Neural cell (in vitro differentiated cells): Measurements from ENCODE around the gene CNNM2. TPM values are rescaled to one million over a fixed set of nuclear protein-coding genes. Genes with fewer than 3 reads are reported as not detected.
"Not testable (repeated sequence)": the region's sequence is repeated elsewhere in the genome, so short reads cannot be mapped to it uniquely, and the experiment has no call there.

Experiments
- H2AFZ ChIP-seq: fragments of 200-600, 300-800 bp; sonication (generic), shearing (Covaris generic); 2 replicates; pipeline ENCODE4 v1.6.0; 2014; ENCODE audit warnings: low read depth, mild to moderate bottlenecking, antibody characterized with exemption, low read length, moderate library complexity
- H3F3A ChIP-seq: fragments of 200-600 bp; shearing (Covaris generic); 2 replicates; pipeline ENCODE4 v1.6.1; 2016; ENCODE audit warnings: mild to moderate bottlenecking, moderate library complexity, mixed read lengths, antibody characterized with exemption, low read length; ENCODE audit not compliant: insufficient read depth, poor library complexity, severe bottlenecking
- H3K27ac ChIP-seq: fragments of 200-600, 300-800 bp; sonication (generic), shearing (Covaris generic); 2 replicates; pipeline ENCODE4 v1.5.1; 2014; ENCODE audit warnings: mild to moderate bottlenecking, low read length, moderate library complexity
- H3K27me3 ChIP-seq: fragments of 300-800, 200-600 bp; sonication (generic), shearing (Covaris generic); 2 replicates; pipeline ENCODE4 v1.6.0; 2014; ENCODE audit warnings: mild to moderate bottlenecking, low read depth, low read length, moderate library complexity; ENCODE audit not compliant: insufficient read depth
- H3K36me3 ChIP-seq: fragments of 300-800, 200-600 bp; sonication (generic), shearing (Covaris generic); 2 replicates; pipeline ENCODE4 v1.5.1; 2014; ENCODE audit warnings: mild to moderate bottlenecking, antibody characterized with exemption, low read length, moderate library complexity; ENCODE audit not compliant: insufficient read depth
- H3K4me2 ChIP-seq: fragments of 300-800, 200-600 bp; sonication (generic), shearing (Covaris generic); 2 replicates; pipeline ENCODE4 v1.6.0; 2014; ENCODE audit warnings: mild to moderate bottlenecking, low read length
- H3K4me3 ChIP-seq: fragments of 300-800, 200-600 bp; sonication (generic), shearing (Covaris generic); 2 replicates; pipeline ENCODE4 v1.5.1; 2014; ENCODE audit warnings: mild to moderate bottlenecking, low read length, moderate library complexity
- H3K79me2 ChIP-seq: fragments of 200-600 bp; shearing (Covaris generic); replicated peaks from 2 replicates; pipeline ENCODE4 v1.6.0; 2014; ENCODE audit warnings: mild to moderate bottlenecking, low read length, moderate library complexity; ENCODE audit not compliant: insufficient read depth
- H3K9ac ChIP-seq: fragments of 300-800, 200-600 bp; sonication (generic), shearing (Covaris generic); 2 replicates; pipeline ENCODE4 v1.6.1; 2016; ENCODE audit warnings: mild to moderate bottlenecking, low read length, mixed read lengths
- H3K9me2 ChIP-seq: fragments of 200-600 bp; shearing (Covaris generic); 2 replicates; pipeline ENCODE4 v1.6.1; 2016; ENCODE audit warnings: mild to moderate bottlenecking, low read length, mixed read lengths; ENCODE audit not compliant: insufficient read depth
- H3K9me3 ChIP-seq: fragments of 200-600, 300-800 bp; sonication (generic), shearing (Covaris generic); 2 replicates; pipeline ENCODE4 v1.6.1; 2016; ENCODE audit warnings: mild to moderate bottlenecking, mixed run types, low read length, moderate library complexity, mixed read lengths
- H4K20me1 ChIP-seq: fragments of 200-600 bp; shearing (Covaris generic); 2 replicates; pipeline ENCODE4 v1.6.1; 2016; ENCODE audit warnings: mild to moderate bottlenecking, mixed run types; ENCODE audit not compliant: insufficient read depth
- EP300 ChIP-seq: fragments of 450-650 bp; conservative IDR thresholded peaks from 2 replicates; pipeline ENCODE4 v1.6.1; 2014; ENCODE audit warnings: antibody characterized with exemption, mild to moderate bottlenecking, moderate library complexity; ENCODE audit not compliant: poor library complexity, severe bottlenecking
- EZH2 ChIP-seq: fragments of 200-600, 300-800 bp; shearing (Covaris generic), sonication (generic); IDR thresholded peaks from 2 replicates; pipeline ENCODE4 v1.6.1; 2014; ENCODE audit warnings: antibody characterized with exemption, low read length, borderline replicate concordance, mild to moderate bottlenecking; ENCODE audit not compliant: insufficient read depth, poor library complexity, severe bottlenecking
- MXI1 ChIP-seq: fragments of 450-650 bp; conservative IDR thresholded peaks from 2 replicates; pipeline ENCODE4 v1.6.1; 2014; ENCODE audit warnings: antibody characterized with exemption, mild to moderate bottlenecking; ENCODE audit not compliant: poor library complexity, severe bottlenecking
- POLR2AphosphoS5 ChIP-seq: IDR thresholded peaks from 2 replicates; pipeline ENCODE4 v1.6.1; 2012
- RAD21 ChIP-seq: fragments of 450-650 bp; conservative IDR thresholded peaks from 2 replicates; pipeline ENCODE4 v1.6.1; 2014; ENCODE audit warnings: antibody characterized with exemption, mild to moderate bottlenecking, moderate library complexity
- SMC3 ChIP-seq: fragments of 450-650 bp; conservative IDR thresholded peaks from 2 replicates; pipeline ENCODE4 v1.6.1; 2014; ENCODE audit warnings: antibody characterized with exemption, mild to moderate bottlenecking, moderate library complexity; ENCODE audit not compliant: poor library complexity
- TAF1 ChIP-seq: IDR thresholded peaks from 2 replicates; pipeline ENCODE4 v1.6.1; 2012; ENCODE audit warnings: low read depth
- polyA plus RNA-seq: library from polyadenylated mRNA; depleted of rRNA; stranded (reverse); fragments of >200 nt; gene quantifications from 2 replicates; pipeline ENCODE4 v1.2.3, GENCODE V29; 2014
- TF ChIP-seq, protein P1 (sequence below): fragments of 450-650 bp; IDR thresholded peaks from 2 replicates; pipeline ENCODE4 v1.5.1; 2014; ENCODE audit warnings: antibody characterized with exemption, mild to moderate bottlenecking, moderate library complexity; ENCODE audit not compliant: poor library complexity, severe bottlenecking
- TF ChIP-seq, protein P2 (sequence below): IDR thresholded peaks from 2 replicates; pipeline ENCODE4 v1.6.1; 2012; ENCODE audit warnings: borderline replicate concordance

Gene CNNM2
- polyA plus RNA-seq, 1 donor from 2014 or later, result 5.0 TPM

DNA sequence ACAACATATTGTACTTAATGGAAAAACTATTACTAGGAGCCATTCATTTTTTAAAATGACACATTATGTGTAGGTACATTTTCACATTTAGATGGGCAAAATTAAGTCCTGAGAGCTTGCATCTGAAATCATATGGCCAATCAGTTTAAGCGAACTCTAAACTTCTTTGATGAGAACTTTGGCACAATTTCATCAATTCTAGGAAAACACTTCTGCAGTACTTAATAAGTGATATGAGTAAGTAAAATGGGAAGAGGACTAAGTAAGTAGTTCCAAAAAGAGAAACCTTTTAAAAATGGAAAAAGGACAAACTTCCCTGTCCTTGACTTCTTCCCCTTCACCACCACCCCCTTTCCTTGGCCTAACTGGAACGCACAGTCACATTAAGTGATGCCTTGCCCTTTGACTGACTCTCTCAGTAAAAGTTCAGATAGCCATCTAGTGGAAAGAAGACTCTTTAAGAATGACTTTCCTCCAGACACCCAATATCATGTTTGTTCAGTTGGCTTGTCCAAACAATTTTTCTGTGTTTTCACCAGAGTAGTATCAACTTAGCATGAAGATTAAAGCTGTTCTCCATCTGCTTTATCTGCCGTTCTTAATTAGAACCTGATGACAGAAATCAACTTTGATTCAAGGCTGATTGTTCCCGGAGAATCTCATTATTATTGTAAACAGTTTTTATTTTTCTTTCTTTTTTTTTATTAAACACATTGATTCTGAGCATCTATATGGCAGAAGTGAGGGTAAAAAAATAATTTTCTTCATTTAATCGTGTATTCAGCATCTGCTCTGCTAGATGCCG is 45.1 kb downstream of the CNNM2 start:
- Histone ChIP-seq H3K4me2 (no peak overlapping the region), H3K27ac (no peak overlapping the region), H3K4me3 (no peak overlapping the region), H3K9me3 (no peaks in the 10 kb centered on the region), H3K27me3 (no peaks in the 10 kb centered on the region), H3F3A (no peaks in the 10 kb centered on the region), H3K36me3 (no peaks in the 10 kb centered on the region), H4K20me1 (no peaks in the 10 kb centered on the region), H3K9me2 (no peaks in the 10 kb centered on the region), H2AFZ (no peak overlapping the region), H3K79me2 (no peaks in the 10 kb centered on the region), H3K9ac (no peak overlapping the region)
- TF ChIP-seq RAD21, result no peak

DNA sequence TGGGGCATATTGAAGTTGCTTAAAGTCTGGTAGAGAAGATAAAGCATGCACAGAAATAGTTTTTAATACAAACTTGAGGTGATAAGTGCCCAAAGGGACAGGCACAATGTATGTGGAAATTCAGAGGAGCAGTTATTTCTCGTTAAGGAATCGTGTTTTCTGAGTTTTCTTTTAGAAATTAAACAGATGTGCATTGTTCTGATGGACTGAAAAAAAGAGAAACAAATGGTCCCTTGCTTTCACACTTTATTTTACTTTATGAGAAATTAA is 45.6 kb downstream of the CNNM2 start:
- H3K9ac ChIP-seq, result no peak overlapping the region

DNA sequence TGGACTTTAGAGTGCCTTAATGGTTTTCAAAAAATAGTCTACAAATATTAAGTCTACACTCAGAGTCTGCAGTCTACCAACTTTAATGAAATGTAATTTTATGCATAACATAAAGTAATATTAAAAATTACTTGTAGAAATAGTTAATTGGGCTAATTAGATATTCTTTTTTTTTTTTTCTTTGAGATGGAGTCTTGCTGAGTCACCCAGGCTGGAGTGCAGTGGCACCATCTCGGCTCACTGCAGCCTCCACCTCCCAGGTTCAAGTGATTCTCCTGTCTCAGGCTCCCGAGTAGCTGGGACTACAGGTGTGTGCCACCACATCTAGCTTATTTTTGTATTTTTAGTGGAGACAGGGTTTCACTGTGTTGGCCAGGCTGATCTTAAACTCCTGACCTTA is 46.0 kb downstream of the CNNM2 start:
- H3K79me2 ChIP-seq, H3K36me3 ChIP-seq, H3K9me3 ChIP-seq, H3F3A ChIP-seq, H3K9ac ChIP-seq, H3K4me3 ChIP-seq, H2AFZ ChIP-seq, H3K27ac ChIP-seq, H4K20me1 ChIP-seq, H3K4me2 ChIP-seq, H3K27me3 ChIP-seq, H3K9me2 ChIP-seq: not testable (repeated sequence)

More for the DNA sequence above, 45.6 kb downstream of the CNNM2 start:
- no peaks in the 10 kb centered on the region for H3K9me2 ChIP-seq
- H2AFZ ChIP-seq, result no peak overlapping the region
- no peak overlapping the region for H3K4me2 ChIP-seq
- H3K9me3 ChIP-seq, result no peaks in the 10 kb centered on the region
- H3K4me3 ChIP-seq, result no peak overlapping the region
- no peak overlapping the region for H3K27ac ChIP-seq
- TF ChIP-seq EP300 (no peak), RAD21 (no peak), MXI1 (no peak), SMC3 (no peak), TAF1 (no peak), EZH2 (no peak), POLR2AphosphoS5 (no peak)
- TF ChIP-seq, protein P1, sequence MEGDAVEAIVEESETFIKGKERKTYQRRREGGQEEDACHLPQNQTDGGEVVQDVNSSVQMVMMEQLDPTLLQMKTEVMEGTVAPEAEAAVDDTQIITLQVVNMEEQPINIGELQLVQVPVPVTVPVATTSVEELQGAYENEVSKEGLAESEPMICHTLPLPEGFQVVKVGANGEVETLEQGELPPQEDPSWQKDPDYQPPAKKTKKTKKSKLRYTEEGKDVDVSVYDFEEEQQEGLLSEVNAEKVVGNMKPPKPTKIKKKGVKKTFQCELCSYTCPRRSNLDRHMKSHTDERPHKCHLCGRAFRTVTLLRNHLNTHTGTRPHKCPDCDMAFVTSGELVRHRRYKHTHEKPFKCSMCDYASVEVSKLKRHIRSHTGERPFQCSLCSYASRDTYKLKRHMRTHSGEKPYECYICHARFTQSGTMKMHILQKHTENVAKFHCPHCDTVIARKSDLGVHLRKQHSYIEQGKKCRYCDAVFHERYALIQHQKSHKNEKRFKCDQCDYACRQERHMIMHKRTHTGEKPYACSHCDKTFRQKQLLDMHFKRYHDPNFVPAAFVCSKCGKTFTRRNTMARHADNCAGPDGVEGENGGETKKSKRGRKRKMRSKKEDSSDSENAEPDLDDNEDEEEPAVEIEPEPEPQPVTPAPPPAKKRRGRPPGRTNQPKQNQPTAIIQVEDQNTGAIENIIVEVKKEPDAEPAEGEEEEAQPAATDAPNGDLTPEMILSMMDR, result no peak
- TF ChIP-seq, protein P2, sequence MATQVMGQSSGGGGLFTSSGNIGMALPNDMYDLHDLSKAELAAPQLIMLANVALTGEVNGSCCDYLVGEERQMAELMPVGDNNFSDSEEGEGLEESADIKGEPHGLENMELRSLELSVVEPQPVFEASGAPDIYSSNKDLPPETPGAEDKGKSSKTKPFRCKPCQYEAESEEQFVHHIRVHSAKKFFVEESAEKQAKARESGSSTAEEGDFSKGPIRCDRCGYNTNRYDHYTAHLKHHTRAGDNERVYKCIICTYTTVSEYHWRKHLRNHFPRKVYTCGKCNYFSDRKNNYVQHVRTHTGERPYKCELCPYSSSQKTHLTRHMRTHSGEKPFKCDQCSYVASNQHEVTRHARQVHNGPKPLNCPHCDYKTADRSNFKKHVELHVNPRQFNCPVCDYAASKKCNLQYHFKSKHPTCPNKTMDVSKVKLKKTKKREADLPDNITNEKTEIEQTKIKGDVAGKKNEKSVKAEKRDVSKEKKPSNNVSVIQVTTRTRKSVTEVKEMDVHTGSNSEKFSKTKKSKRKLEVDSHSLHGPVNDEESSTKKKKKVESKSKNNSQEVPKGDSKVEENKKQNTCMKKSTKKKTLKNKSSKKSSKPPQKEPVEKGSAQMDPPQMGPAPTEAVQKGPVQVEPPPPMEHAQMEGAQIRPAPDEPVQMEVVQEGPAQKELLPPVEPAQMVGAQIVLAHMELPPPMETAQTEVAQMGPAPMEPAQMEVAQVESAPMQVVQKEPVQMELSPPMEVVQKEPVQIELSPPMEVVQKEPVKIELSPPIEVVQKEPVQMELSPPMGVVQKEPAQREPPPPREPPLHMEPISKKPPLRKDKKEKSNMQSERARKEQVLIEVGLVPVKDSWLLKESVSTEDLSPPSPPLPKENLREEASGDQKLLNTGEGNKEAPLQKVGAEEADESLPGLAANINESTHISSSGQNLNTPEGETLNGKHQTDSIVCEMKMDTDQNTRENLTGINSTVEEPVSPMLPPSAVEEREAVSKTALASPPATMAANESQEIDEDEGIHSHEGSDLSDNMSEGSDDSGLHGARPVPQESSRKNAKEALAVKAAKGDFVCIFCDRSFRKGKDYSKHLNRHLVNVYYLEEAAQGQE, result no peak
- H3K27me3 ChIP-seq, result no peaks in the 10 kb centered on the region
- no peaks in the 10 kb centered on the region for H3K79me2 ChIP-seq
- H4K20me1 ChIP-seq, result no peaks in the 10 kb centered on the region
- no peaks in the 10 kb centered on the region for H3F3A ChIP-seq
- no peaks in the 10 kb centered on the region for H3K36me3 ChIP-seq
